Testis (tissue), 2 donors: ENCODE measurements around the gene WNT3.

ENCODE experiments used
- CTCF ChIP-seq, 3 experiments: fragments of 450-650 bp in 2 of 3; fragments of 200-600 bp in 1 of 3; sonication (generic) in 1 of 3; IDR thresholded peaks; one replicate each; pipeline ENCODE4 v1.5.1; 2016 to 2019; ENCODE audit warnings: antibody characterized with exemption in 3 of 3, mild to moderate bottlenecking in 2 of 3, moderate library complexity in 1 of 3
- POLR2A ChIP-seq: fragments of 450-650 bp; IDR thresholded peaks from one replicate; pipeline ENCODE4 v1.6.1; 2017; ENCODE audit warnings: antibody characterized with exemption, mild to moderate bottlenecking, moderate library complexity

GRCh38 chr17:46811978-46812583, 6.4 kb downstream of the WNT3 start:
- TF ChIP-seq CTCF (IDR thresholded peaks at IDR 0.05) (no peak), POLR2A (no peak)
